Measurements from ENCODE around the gene RYR2.

RYR2 gene

GRCh38 chr1:237146241-237146640, 104.3 kb downstream of the RYR2 start:
- TF ChIP-seq CTCF (IDR thresholded peaks at IDR 0.05), result no peak

GRCh38 chr1:237149857-237150256, 107.9 kb downstream of the RYR2 start:
- TF ChIP-seq CTCF (IDR thresholded peaks at IDR 0.05), result no peak

- TF ChIP-seq CTCF (IDR thresholded peaks at IDR 0.05), result no peak
Observed at GRCh38 chr1:237152506-237153335, 110.7 kb downstream of the RYR2 start.

- no peak for TF ChIP-seq CTCF (IDR thresholded peaks at IDR 0.05)
Observed at GRCh38 chr1:237154157-237154556, 112.2 kb downstream of the RYR2 start.

GRCh38 chr1:237164406-237165352, 122.7 kb downstream of the RYR2 start:
- no peak for TF ChIP-seq CTCF (IDR thresholded peaks at IDR 0.05)

GRCh38 chr1:237166086-237166485, 124.1 kb downstream of the RYR2 start:
- no peak for TF ChIP-seq CTCF (IDR thresholded peaks at IDR 0.05)

GRCh38 chr1:237166593-237167101, 124.7 kb downstream of the RYR2 start:
- no peak for TF ChIP-seq CTCF (IDR thresholded peaks at IDR 0.05)
